ENCODE results near the gene PCP4L1. TPM values are rescaled to one million over a fixed set of nuclear protein-coding genes. Genes with fewer than 3 reads are reported as not detected.

Gene PCP4L1
- 10 to 100 TPM in 1 of 2 donors, 1 to 10 TPM in 1; 7.6 to 10.1 TPM for total RNA-seq

- peak; percentile 77 for DNase-seq (ENCODE audit: low spot score)
- no peaks in the 10 kb centered on the region for H3K27me3 ChIP-seq (replicated peaks; ENCODE audit: insufficient read depth)
These were observed at the start of gene PCP4L1 for GRCh38 chr1:161258439-161259344. Gene PCP4L1, plus strand, starts transcription at chr1:161258745. Its CDS starts 230 bp downstream, at chr1:161258975.

GRCh38 chr1:161209790-161210409 is 48.6 kb upstream of the PCP4L1 start:
- peak overlapping the region in 1 of 2 donors; percentile 5 for H3K27ac ChIP-seq

More at GRCh38 chr1:161258439-161259344, at the start of gene PCP4L1:
- TF ChIP-seq POLR2A (IDR thresholded peaks at IDR 0.05) (peak; percentile 67), POLR2AphosphoS5 (IDR thresholded peaks at IDR 0.05) (peak; percentile 57), CTCF (IDR thresholded peaks at IDR 0.05) (no peak)
- Histone ChIP-seq H3K4me3 (peak within 1 kb of the TSS; percentile 26 to 35), H3K4me1 (replicated peaks) (no peaks in the 10 kb centered on the region), H3K9me3 (no peaks in the 10 kb centered on the region), H3K27ac (no peak within 1 kb of the TSS), H3K36me3 (no peaks in the 10 kb centered on the region)
- 1% methylated on average over 47 of the region's 62 CpGs for WGBS
- intact Hi-C loops (cut with DNase I): no loop called here

GRCh38 chr1:161214369-161214768 is 44.2 kb upstream of the PCP4L1 start:
- no peak overlapping the region for H3K27ac ChIP-seq
- DNase-seq (ENCODE audit: low spot score): no peak
- intact Hi-C loops (cut with DNase I): no loop called here
- no peaks in the 10 kb centered on the region for H3K9me3 ChIP-seq
- TF ChIP-seq CTCF (IDR thresholded peaks at IDR 0.05): no peak
- no peak for TF ChIP-seq POLR2AphosphoS5 (IDR thresholded peaks at IDR 0.05)
- TF ChIP-seq POLR2A (IDR thresholded peaks at IDR 0.05): no peak
- H3K4me3 ChIP-seq: no peak overlapping the region
- peaks cover 8 to 22% of the 10 kb centered on the region in 2 donors for H3K36me3 ChIP-seq
- WGBS: 91% methylated on average over 9 of the region's 9 CpGs
- no peaks in the 10 kb centered on the region for H3K27me3 ChIP-seq (replicated peaks; ENCODE audit: insufficient read depth)
- H3K4me1 ChIP-seq (replicated peaks): no peaks in the 10 kb centered on the region

More at GRCh38 chr1:161209790-161210409, 48.6 kb upstream of the PCP4L1 start:
- H3K36me3 ChIP-seq: peaks cover 8 to 26% of the 10 kb centered on the region in 2 donors
- H3K9me3 ChIP-seq: no peaks in the 10 kb centered on the region
- no peaks in the 10 kb centered on the region for H3K27me3 ChIP-seq (replicated peaks; ENCODE audit: insufficient read depth)
- 35% methylated on average over 11 of the region's 11 CpGs for WGBS
- H3K4me1 ChIP-seq (replicated peaks): no peaks in the 10 kb centered on the region
- no peak overlapping the region for H3K4me3 ChIP-seq
- TF ChIP-seq POLR2AphosphoS5 (IDR thresholded peaks at IDR 0.05) (peak; percentile 33), POLR2A (IDR thresholded peaks at IDR 0.05) (no peak), CTCF (IDR thresholded peaks at IDR 0.05) (peak; percentile 63 to 91 (median 76))
- intact Hi-C loops (cut with DNase I): no loop called here
- DNase-seq (ENCODE audit: low spot score): peak; percentile 52

DNA sequence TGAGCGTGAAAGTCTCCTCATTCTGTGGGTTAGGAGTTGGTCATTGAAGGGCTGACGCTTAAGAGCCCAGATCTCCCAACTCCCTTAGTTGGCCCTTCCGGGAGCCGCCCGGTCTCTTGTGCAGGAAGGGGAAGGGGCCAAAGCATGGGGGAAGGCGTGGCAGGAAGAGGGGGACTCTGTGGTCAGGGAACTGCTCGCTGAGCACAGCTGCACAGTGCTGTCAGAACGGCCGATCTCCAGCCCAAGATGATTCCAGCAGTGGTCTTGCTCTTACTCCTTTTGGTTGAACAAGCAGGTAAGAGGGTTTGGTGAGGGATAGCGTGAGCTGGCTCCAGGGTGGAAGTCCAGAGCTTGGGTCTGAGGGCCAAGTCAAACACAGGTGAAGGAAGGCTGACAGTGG is 43.5 kb upstream of the PCP4L1 start, which contains the start of gene FCER1G:
FCER1G (plus strand) TSS at position 220 of the 400 bp plus-strand sequence; CDS start at position 247, 27 bp downstream.
- Histone ChIP-seq H3K27me3 (replicated peaks; ENCODE audit: insufficient read depth) (no peaks in the 10 kb centered on the region), H3K4me3 (no peak within 1 kb of the TSS), H3K4me1 (replicated peaks) (no peaks in the 10 kb centered on the region), H3K9me3 (no peaks in the 10 kb centered on the region), H3K36me3 (peaks cover 8 to 22% of the 10 kb centered on the region in 2 donors), H3K27ac (no peak within 1 kb of the TSS)
- intact Hi-C loops (cut with DNase I): no loop called here
- no peak for DNase-seq (ENCODE audit: low spot score)
- TF ChIP-seq POLR2A (IDR thresholded peaks at IDR 0.05): no peak
- no peak for TF ChIP-seq POLR2AphosphoS5 (IDR thresholded peaks at IDR 0.05)
- no peak for TF ChIP-seq CTCF (IDR thresholded peaks at IDR 0.05)
- WGBS: 75% methylated on average over 10 of the region's 10 CpGs

Data from prostate gland (tissue), 2 donors.